ENCODE measurements around the gene HEMK1. TPM values are rescaled to one million over a fixed set of nuclear protein-coding genes. Genes with fewer than 3 reads are reported as not detected.

Gene HEMK1
- total and polyA plus RNA-seq, 7 donors = 5.0 to 17.7 (median 9.6) TPM

DNA sequence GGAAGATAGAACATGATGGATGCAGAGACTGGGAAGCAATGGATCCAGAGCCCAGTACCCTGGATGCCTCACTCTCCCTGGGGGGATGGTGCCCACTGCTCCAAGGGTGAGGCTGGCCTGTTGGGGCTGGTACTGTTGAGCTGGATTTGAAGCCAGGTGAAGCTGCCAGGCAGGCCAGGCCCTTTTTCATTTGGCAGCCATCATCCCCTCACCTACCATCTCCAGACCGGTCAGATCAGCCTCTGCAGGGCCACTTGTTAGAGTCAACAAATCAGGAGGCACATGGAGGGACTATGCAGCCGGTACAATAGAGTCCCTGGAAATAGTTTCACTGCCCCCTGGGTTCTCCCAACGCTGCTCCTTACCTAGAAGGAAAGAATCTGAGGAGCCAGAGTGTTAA is 53.6 kb downstream of the HEMK1 start:
- no peaks in the 10 kb centered on the region for H3K27me3 ChIP-seq
- intact Hi-C loops (cut with DNase I) = no loop called here
- peaks cover 0 to 5% (median 0%) of the 10 kb centered on the region in 4 donors for H3K36me3 ChIP-seq
- DNase-seq = no peak
- H3K4me3 ChIP-seq = no peak overlapping the region
- peaks cover 0 to 12% (median 8%) of the 10 kb centered on the region in 4 donors for H3K4me1 ChIP-seq
- H3K27ac ChIP-seq = no peak overlapping the region
- no peaks in the 10 kb centered on the region for H3K9me3 ChIP-seq
- WGBS, 2 donors = 82 to 87% methylated on average over 3 of the region's 3 CpGs
- no peak for TF ChIP-seq POLR2AphosphoS5 (IDR thresholded peaks at IDR 0.05)
- TF ChIP-seq EP300 (IDR thresholded peaks at IDR 0.05) = no peak
- TF ChIP-seq, protein P1, sequence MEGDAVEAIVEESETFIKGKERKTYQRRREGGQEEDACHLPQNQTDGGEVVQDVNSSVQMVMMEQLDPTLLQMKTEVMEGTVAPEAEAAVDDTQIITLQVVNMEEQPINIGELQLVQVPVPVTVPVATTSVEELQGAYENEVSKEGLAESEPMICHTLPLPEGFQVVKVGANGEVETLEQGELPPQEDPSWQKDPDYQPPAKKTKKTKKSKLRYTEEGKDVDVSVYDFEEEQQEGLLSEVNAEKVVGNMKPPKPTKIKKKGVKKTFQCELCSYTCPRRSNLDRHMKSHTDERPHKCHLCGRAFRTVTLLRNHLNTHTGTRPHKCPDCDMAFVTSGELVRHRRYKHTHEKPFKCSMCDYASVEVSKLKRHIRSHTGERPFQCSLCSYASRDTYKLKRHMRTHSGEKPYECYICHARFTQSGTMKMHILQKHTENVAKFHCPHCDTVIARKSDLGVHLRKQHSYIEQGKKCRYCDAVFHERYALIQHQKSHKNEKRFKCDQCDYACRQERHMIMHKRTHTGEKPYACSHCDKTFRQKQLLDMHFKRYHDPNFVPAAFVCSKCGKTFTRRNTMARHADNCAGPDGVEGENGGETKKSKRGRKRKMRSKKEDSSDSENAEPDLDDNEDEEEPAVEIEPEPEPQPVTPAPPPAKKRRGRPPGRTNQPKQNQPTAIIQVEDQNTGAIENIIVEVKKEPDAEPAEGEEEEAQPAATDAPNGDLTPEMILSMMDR (IDR thresholded peaks at IDR 0.05) = no peak
- TF ChIP-seq POLR2A (IDR thresholded peaks at IDR 0.05) = no peak

DNA sequence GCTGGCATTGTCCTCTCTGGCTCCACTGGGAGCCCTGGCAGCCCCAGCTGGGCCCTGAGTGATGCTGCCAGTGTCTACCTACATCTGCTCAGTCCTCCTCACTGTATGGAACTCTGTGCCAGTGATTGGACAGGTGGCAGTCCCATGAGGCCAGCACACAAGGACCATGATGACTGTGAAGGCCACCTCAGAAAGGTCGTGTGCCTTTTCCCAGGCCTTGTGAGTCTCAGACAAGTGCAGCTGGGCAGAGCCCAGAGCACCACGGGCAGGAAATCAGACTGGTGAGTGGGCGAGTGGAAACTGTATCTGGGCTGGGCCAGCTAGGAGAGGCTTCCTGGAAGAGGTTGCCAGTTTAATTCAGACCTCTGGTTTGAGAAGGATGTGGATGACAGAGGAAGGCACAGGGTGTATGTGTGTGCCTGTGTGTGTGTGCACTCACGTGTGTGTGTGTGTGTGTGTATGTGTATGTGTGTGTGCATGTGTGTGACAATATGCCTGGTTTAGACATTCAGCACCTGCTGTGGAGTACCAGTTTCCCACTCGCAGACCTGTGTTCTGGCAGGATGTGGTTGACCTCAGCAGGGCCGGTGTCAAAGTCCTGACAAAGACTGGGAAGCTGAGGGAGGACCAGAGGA is 54.6 kb downstream of the HEMK1 start:
- Histone ChIP-seq H3K9me3 (no peaks in the 10 kb centered on the region), H3K4me3 (no peak overlapping the region), H3K27ac (no peak overlapping the region), H3K27me3 (no peaks in the 10 kb centered on the region), H3K4me1 (peaks cover 0 to 3% (median 0%) of the 10 kb centered on the region in 4 donors), H3K36me3 (peaks cover 0 to 5% (median 0%) of the 10 kb centered on the region in 4 donors)
- intact Hi-C loops (cut with DNase I) = no loop called here
- no peak for DNase-seq
- TF ChIP-seq POLR2A (IDR thresholded peaks at IDR 0.05) = no peak
- no peak for TF ChIP-seq POLR2AphosphoS5 (IDR thresholded peaks at IDR 0.05)
- no peak for TF ChIP-seq EP300 (IDR thresholded peaks at IDR 0.05)
- TF ChIP-seq, protein P1 (IDR thresholded peaks at IDR 0.05) = no peak
- WGBS, 2 donors = 30 to 56% methylated on average over 6 of the region's 6 CpGs

DNA sequence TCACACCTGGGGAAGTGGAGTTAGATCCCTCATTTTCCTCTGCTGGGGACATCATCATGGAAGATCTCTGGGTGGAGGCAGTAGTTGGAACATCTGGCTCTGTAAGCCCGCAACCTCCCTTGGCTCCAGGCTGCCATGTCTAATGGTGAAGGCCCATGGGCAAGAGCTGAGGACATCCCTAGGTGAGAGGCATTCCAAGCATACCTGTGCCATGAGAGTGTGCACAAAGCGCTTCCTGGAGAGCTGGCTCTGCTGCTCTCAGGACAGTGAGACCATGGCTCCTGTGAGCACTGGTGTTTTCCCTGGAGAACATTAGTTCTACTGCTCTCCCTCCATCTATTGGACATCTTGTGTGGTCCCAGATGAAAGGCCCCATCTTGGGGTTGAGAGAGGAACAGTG is 55.3 kb downstream of the HEMK1 start:
- intact Hi-C loops (cut with DNase I) = no loop called here
- H3K9me3 ChIP-seq = no peaks in the 10 kb centered on the region
- no peak overlapping the region for H3K4me3 ChIP-seq
- peaks cover 0 to 5% (median 0%) of the 10 kb centered on the region in 4 donors for H3K36me3 ChIP-seq
- TF ChIP-seq EP300 (IDR thresholded peaks at IDR 0.05) = no peak
- TF ChIP-seq, protein P1 (IDR thresholded peaks at IDR 0.05) = no peak
- TF ChIP-seq POLR2A (IDR thresholded peaks at IDR 0.05) = no peak
- TF ChIP-seq POLR2AphosphoS5 (IDR thresholded peaks at IDR 0.05) = no peak
- WGBS, 2 donors = 94 to 96% methylated on average over 2 of the region's 2 CpGs
- no peaks in the 10 kb centered on the region for H3K27me3 ChIP-seq
- H3K4me1 ChIP-seq = no peaks in the 10 kb centered on the region
- H3K27ac ChIP-seq = no peak overlapping the region
- no peak for DNase-seq

DNA sequence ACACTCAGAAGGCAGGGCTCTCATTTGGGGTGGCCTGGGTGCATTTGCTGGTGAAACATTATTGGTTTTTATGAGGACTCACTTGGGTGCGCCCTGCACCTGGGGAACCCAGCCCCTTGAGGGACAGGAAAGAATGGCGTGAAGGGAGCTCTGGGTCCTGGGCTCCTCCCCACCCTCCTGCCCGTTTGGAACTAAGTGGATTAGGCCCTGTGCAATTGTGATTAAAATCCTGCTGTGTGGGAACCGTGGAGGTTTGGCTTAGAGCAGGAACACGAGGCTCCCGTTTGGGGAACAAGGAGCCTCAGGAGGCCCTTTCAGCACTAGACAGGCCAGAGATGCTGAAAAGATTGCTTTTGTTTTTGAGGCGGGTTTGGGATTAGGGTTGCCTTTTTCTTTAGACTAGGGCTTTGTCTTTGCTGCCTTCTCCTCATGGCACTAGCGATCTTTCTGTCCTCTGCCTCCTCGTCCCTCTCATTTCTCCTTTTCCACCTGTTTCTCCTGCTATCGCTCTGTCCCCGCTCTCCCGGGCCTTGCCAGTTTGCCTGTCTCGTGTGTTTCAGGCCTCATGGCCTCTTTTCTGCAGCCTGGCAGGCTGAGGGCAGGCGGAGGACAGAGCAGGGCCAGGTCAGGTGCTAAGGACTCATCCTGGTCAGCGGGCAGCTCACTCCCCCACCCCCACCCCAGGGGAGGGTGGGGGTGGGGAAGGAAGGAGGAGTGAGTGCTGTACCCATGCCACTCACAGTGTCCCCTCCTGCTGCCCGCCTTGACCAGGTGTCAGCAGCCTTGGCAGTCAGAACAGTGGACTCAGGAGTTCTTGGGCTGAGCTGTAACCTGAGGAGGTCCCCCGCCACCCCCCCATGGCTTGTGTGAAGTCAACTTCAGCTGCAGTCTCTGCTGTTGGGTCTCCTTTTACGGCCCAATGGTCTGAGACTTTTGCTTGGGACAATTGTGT is 56.2 kb downstream of the HEMK1 start:
- Histone ChIP-seq H3K27ac (no peak overlapping the region), H3K4me1 (no peaks in the 10 kb centered on the region), H3K36me3 (peaks cover 0 to 5% (median 0%) of the 10 kb centered on the region in 4 donors), H3K27me3 (no peaks in the 10 kb centered on the region), H3K9me3 (no peaks in the 10 kb centered on the region), H3K4me3 (no peak overlapping the region)
- intact Hi-C loops (cut with DNase I) = no loop called here
- TF ChIP-seq, protein P1 (IDR thresholded peaks at IDR 0.05) = no peak
- TF ChIP-seq POLR2A (IDR thresholded peaks at IDR 0.05) (no peak), EP300 (IDR thresholded peaks at IDR 0.05) (no peak), POLR2AphosphoS5 (IDR thresholded peaks at IDR 0.05) (no peak)
- DNase-seq = no peak
- 61 to 73% methylated on average over 18 of the region's 18 CpGs for WGBS, 2 donors
